Mucosa of stomach (tissue), 1 donor: ENCODE results near the gene STRIP2.
"Not testable (repeated sequence)": the region's sequence is repeated elsewhere in the genome, so short reads cannot be mapped to it uniquely, and the experiment has no call there.

Experiments used
- H3K27me3 ChIP-seq: one replicate; pipeline ENCODE4 v1.7.0; 2013; ENCODE audit warnings: mild to moderate bottlenecking, low read length; ENCODE audit not compliant: control insufficient read depth, insufficient read depth
- H3K36me3 ChIP-seq: one replicate; pipeline ENCODE4 v1.7.0; 2013; ENCODE audit warnings: low read length; ENCODE audit not compliant: control insufficient read depth, insufficient read depth
- H3K4me1 ChIP-seq: one replicate; pipeline ENCODE4 v1.7.0; 2013; ENCODE audit warnings: mild to moderate bottlenecking, low read length; ENCODE audit not compliant: control insufficient read depth, insufficient read depth
- H3K4me3 ChIP-seq: one replicate; pipeline ENCODE4 v1.7.0; 2013; ENCODE audit warnings: low read length
- H3K9ac ChIP-seq: one replicate; pipeline ENCODE4 v1.7.0; 2013; ENCODE audit warnings: mild to moderate bottlenecking, low read length, moderate library complexity
- H3K9me3 ChIP-seq: one replicate; pipeline ENCODE4 v1.7.0; 2013; ENCODE audit warnings: mild to moderate bottlenecking, low read length, moderate library complexity; ENCODE audit not compliant: control insufficient read depth
- donor health status: Pancreatic carcinoma.

The STRIP2 gene

GRCh38 chr7:129465080-129465479 is 30.8 kb downstream of the STRIP2 start:
- no peaks in the 10 kb centered on the region for H3K36me3 ChIP-seq
- no peaks in the 10 kb centered on the region for H3K4me1 ChIP-seq

GRCh38 chr7:129466796-129467195 is 32.6 kb downstream of the STRIP2 start:
- H3K27me3 ChIP-seq: no peaks in the 10 kb centered on the region
- no peaks in the 10 kb centered on the region for H3K4me1 ChIP-seq
- no peak overlapping the region for H3K4me3 ChIP-seq
- no peaks in the 10 kb centered on the region for H3K9me3 ChIP-seq
- no peak overlapping the region for H3K9ac ChIP-seq
- H3K36me3 ChIP-seq: no peaks in the 10 kb centered on the region

More at GRCh38 chr7:129465080-129465479, 30.8 kb downstream of the STRIP2 start:
- Histone ChIP-seq H3K9me3 (no peaks in the 10 kb centered on the region), H3K27me3 (no peaks in the 10 kb centered on the region), H3K9ac (no peak overlapping the region), H3K4me3 (no peak overlapping the region)

GRCh38 chr7:129468087-129468486 is 33.9 kb downstream of the STRIP2 start:
- Histone ChIP-seq H3K4me1 (no peaks in the 10 kb centered on the region), H3K9me3 (no peaks in the 10 kb centered on the region), H3K4me3 (no peak overlapping the region), H3K27me3 (no peaks in the 10 kb centered on the region), H3K9ac (no peak overlapping the region), H3K36me3 (no peaks in the 10 kb centered on the region)

GRCh38 chr7:129468547-129468946 is 34.3 kb downstream of the STRIP2 start:
- no peaks in the 10 kb centered on the region for H3K27me3 ChIP-seq
- H3K4me3 ChIP-seq: no peak overlapping the region
- H3K36me3 ChIP-seq: no peaks in the 10 kb centered on the region
- H3K4me1 ChIP-seq: no peaks in the 10 kb centered on the region
- H3K9me3 ChIP-seq: no peaks in the 10 kb centered on the region
- no peak overlapping the region for H3K9ac ChIP-seq

GRCh38 chr7:129469930-129470329 is 35.7 kb downstream of the STRIP2 start:
- Histone ChIP-seq H3K27me3 (no peaks in the 10 kb centered on the region), H3K9ac (no peak overlapping the region), H3K36me3 (no peaks in the 10 kb centered on the region), H3K4me3 (no peak overlapping the region), H3K4me1 (no peaks in the 10 kb centered on the region), H3K9me3 (no peaks in the 10 kb centered on the region)

GRCh38 chr7:129470411-129470810 is 36.2 kb downstream of the STRIP2 start:
- no peak overlapping the region for H3K9ac ChIP-seq
- no peaks in the 10 kb centered on the region for H3K9me3 ChIP-seq
- no peaks in the 10 kb centered on the region for H3K4me1 ChIP-seq
- H3K4me3 ChIP-seq: no peak overlapping the region
- no peaks in the 10 kb centered on the region for H3K36me3 ChIP-seq
- H3K27me3 ChIP-seq: no peaks in the 10 kb centered on the region

GRCh38 chr7:129471402-129471827 is 37.2 kb downstream of the STRIP2 start:
- H3K4me3 ChIP-seq: no peak overlapping the region

GRCh38 chr7:129475931-129476330 is 41.7 kb downstream of the STRIP2 start:
- H3K4me3 ChIP-seq, H3K36me3 ChIP-seq, H3K27me3 ChIP-seq, H3K4me1 ChIP-seq, H3K9ac ChIP-seq, H3K9me3 ChIP-seq: not testable (repeated sequence)

More at GRCh38 chr7:129471402-129471827, 37.2 kb downstream of the STRIP2 start:
- Histone ChIP-seq H3K9ac (no peak overlapping the region), H3K4me1 (no peaks in the 10 kb centered on the region), H3K9me3 (no peaks in the 10 kb centered on the region), H3K27me3 (no peaks in the 10 kb centered on the region), H3K36me3 (no peaks in the 10 kb centered on the region)

- H3K9ac ChIP-seq, H3K36me3 ChIP-seq, H3K27me3 ChIP-seq, H3K4me3 ChIP-seq, H3K4me1 ChIP-seq, H3K9me3 ChIP-seq: not testable (repeated sequence)
These were observed 42.2 kb downstream of the STRIP2 start for GRCh38 chr7:129476398-129476797.

- Histone ChIP-seq H3K4me1 (no peaks in the 10 kb centered on the region), H3K9ac (no peak overlapping the region), H3K27me3 (no peaks in the 10 kb centered on the region), H3K4me3 (no peak overlapping the region), H3K9me3 (no peaks in the 10 kb centered on the region), H3K36me3 (no peaks in the 10 kb centered on the region)
These were observed 45.6 kb downstream of the STRIP2 start for GRCh38 chr7:129479831-129480230.

GRCh38 chr7:129480674-129481363 is 46.6 kb downstream of the STRIP2 start:
- H3K4me1 ChIP-seq: no peaks in the 10 kb centered on the region

GRCh38 chr7:129481376-129481775 is 47.1 kb downstream of the STRIP2 start:
- not testable (repeated sequence) for H3K36me3 ChIP-seq, H3K4me3 ChIP-seq, H3K9me3 ChIP-seq, H3K27me3 ChIP-seq, H3K4me1 ChIP-seq, H3K9ac ChIP-seq

More at GRCh38 chr7:129480674-129481363, 46.6 kb downstream of the STRIP2 start:
- Histone ChIP-seq H3K27me3 (no peaks in the 10 kb centered on the region), H3K36me3 (no peaks in the 10 kb centered on the region), H3K9me3 (no peaks in the 10 kb centered on the region), H3K4me3 (no peak overlapping the region), H3K9ac (no peak overlapping the region)

GRCh38 chr7:129482781-129483180 is 48.5 kb downstream of the STRIP2 start:
- Histone ChIP-seq H3K27me3 (no peaks in the 10 kb centered on the region), H3K9ac (no peak overlapping the region), H3K4me3 (no peak overlapping the region), H3K4me1 (no peaks in the 10 kb centered on the region), H3K9me3 (no peaks in the 10 kb centered on the region), H3K36me3 (no peaks in the 10 kb centered on the region)
